ENCODE data around the gene TATDN2.

DNA sequence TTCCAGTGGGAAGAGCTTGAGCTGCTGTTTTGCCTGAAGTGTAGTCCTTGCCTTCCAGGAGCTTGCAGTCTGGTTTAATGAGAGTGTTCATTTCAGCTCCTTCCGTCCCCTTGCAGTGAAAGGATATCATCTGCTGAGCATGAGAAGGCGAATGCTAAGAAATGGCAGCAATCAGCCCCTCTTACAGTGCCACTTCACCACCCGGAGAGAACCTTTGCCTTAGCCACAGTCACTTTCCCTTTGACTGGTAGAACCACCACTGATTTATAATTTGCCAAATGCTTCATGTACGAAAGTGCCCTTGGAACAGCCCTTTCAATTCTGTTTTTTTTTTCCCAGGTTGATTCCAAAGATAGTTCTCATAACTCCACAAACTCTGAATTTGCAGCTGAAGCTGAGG is 11.5 kb downstream of the TATDN2 start:
- TF ChIP-seq, protein P1, sequence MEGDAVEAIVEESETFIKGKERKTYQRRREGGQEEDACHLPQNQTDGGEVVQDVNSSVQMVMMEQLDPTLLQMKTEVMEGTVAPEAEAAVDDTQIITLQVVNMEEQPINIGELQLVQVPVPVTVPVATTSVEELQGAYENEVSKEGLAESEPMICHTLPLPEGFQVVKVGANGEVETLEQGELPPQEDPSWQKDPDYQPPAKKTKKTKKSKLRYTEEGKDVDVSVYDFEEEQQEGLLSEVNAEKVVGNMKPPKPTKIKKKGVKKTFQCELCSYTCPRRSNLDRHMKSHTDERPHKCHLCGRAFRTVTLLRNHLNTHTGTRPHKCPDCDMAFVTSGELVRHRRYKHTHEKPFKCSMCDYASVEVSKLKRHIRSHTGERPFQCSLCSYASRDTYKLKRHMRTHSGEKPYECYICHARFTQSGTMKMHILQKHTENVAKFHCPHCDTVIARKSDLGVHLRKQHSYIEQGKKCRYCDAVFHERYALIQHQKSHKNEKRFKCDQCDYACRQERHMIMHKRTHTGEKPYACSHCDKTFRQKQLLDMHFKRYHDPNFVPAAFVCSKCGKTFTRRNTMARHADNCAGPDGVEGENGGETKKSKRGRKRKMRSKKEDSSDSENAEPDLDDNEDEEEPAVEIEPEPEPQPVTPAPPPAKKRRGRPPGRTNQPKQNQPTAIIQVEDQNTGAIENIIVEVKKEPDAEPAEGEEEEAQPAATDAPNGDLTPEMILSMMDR (conservative IDR thresholded peaks at IDR 0.05; ENCODE audit: low read length) = no peak
- TF ChIP-seq EZH2phosphoT487 (IDR thresholded peaks at IDR 0.05; ENCODE audit: borderline replicate concordance) = no peak

Measured in Loucy (cell line).